Measurements from ENCODE around the gene NUCKS1. TPM values are rescaled to one million over a fixed set of nuclear protein-coding genes. Genes with fewer than 3 reads are reported as not detected.

NUCKS1 gene
- total and polyA plus RNA-seq, 2 donors (not counting 1 experiment from before 2014, with no cell fraction given) = 98.1 to 137 TPM

- Histone ChIP-seq H3K79me2 (ENCODE audit: control insufficient read depth, insufficient read depth, low read length) (peaks cover 94% of the 10 kb centered on the region), H3K27ac (ENCODE audit: insufficient read depth, low read length) (no peak overlapping the region), H3K9ac (ENCODE audit: insufficient read depth, low read length) (no peak overlapping the region), H3K4me2 (ENCODE audit: extremely low read depth, insufficient read depth, low read length) (no peak overlapping the region), H3K4me3 (replicated peaks in 1 of 4; ENCODE audit: control extremely low read depth in 1 of 4, insufficient read depth in 1 of 4, low read depth in 3 of 4, low read length in 4 of 4) (no peak overlapping the region), H2AFZ (ENCODE audit: low read length) (no peak overlapping the region), H3K9me3 (ENCODE audit: control insufficient read depth, insufficient read depth, low read depth, low read length) (no peaks in the 10 kb centered on the region), H3K36me3 (ENCODE audit: control insufficient read depth, insufficient read depth, low read length) (no peaks in the 10 kb centered on the region), H3K27me3 (ENCODE audit: control insufficient read depth, insufficient read depth, low read length) (no peaks in the 10 kb centered on the region), H4K20me1 (ENCODE audit: control insufficient read depth, extremely low read depth, insufficient read depth, low read length) (peaks cover 7% of the 10 kb centered on the region), H3K4me1 (ENCODE audit: control insufficient read depth, extremely low read depth, insufficient read depth, low read length) (no peaks in the 10 kb centered on the region)
- TF ChIP-seq EZH2 (IDR thresholded peaks at IDR 0.05; ENCODE audit: low read length, missing control alignments) = no peak
- no peak for TF ChIP-seq CTCF (conservative IDR thresholded peaks at IDR 0.05 in 1 of 2, IDR thresholded peaks at IDR 0.05 in 1 of 2; ENCODE audit: low read depth in 1 of 2, low read length in 2 of 2)
- DNase-seq (ENCODE audit: low read depth in 2 of 2) = no peak
Measured at GRCh38 chr1:205741681-205742080, 8.3 kb downstream of the NUCKS1 start.

GRCh38 chr1:205739348-205740160, 10.4 kb downstream of the NUCKS1 start:
- Histone ChIP-seq H3K9ac (ENCODE audit: insufficient read depth, low read length) (no peak overlapping the region), H3K4me3 (replicated peaks in 1 of 4; ENCODE audit: control extremely low read depth in 1 of 4, insufficient read depth in 1 of 4, low read depth in 3 of 4, low read length in 4 of 4) (no peak overlapping the region), H2AFZ (ENCODE audit: low read length) (no peak overlapping the region), H3K9me3 (ENCODE audit: control insufficient read depth, insufficient read depth, low read depth, low read length) (no peaks in the 10 kb centered on the region), H3K4me1 (ENCODE audit: control insufficient read depth, extremely low read depth, insufficient read depth, low read length) (no peaks in the 10 kb centered on the region), H3K27me3 (ENCODE audit: control insufficient read depth, insufficient read depth, low read length) (no peaks in the 10 kb centered on the region), H3K79me2 (ENCODE audit: control insufficient read depth, insufficient read depth, low read length) (peaks cover 93% of the 10 kb centered on the region), H3K27ac (ENCODE audit: insufficient read depth, low read length) (no peak overlapping the region), H3K36me3 (ENCODE audit: control insufficient read depth, insufficient read depth, low read length) (no peaks in the 10 kb centered on the region), H3K4me2 (ENCODE audit: extremely low read depth, insufficient read depth, low read length) (no peak overlapping the region), H4K20me1 (ENCODE audit: control insufficient read depth, extremely low read depth, insufficient read depth, low read length) (peaks cover 7% of the 10 kb centered on the region)
- peak; percentile 69 to 93 for DNase-seq (ENCODE audit: low read depth in 2 of 2)
- TF ChIP-seq CTCF (conservative IDR thresholded peaks at IDR 0.05 in 1 of 2, IDR thresholded peaks at IDR 0.05 in 1 of 2; ENCODE audit: low read depth in 1 of 2, low read length in 2 of 2) (peak; percentile 14 to 44), EZH2 (IDR thresholded peaks at IDR 0.05; ENCODE audit: low read length, missing control alignments) (no peak)

- H3K4me1 ChIP-seq (ENCODE audit: control insufficient read depth, extremely low read depth, insufficient read depth, low read length) = peaks cover 2% of the 10 kb centered on the region
- no peaks in the 10 kb centered on the region for H3K36me3 ChIP-seq (ENCODE audit: control insufficient read depth, insufficient read depth, low read length)
- peaks cover 91% of the 10 kb centered on the region for H3K79me2 ChIP-seq (ENCODE audit: control insufficient read depth, insufficient read depth, low read length)
Measured at GRCh38 chr1:205735218-205735617, 14.8 kb downstream of the NUCKS1 start.

More at GRCh38 chr1:205735218-205735617, 14.8 kb downstream of the NUCKS1 start:
- no peak overlapping the region for H3K4me3 ChIP-seq (replicated peaks in 1 of 4; ENCODE audit: control extremely low read depth in 1 of 4, insufficient read depth in 1 of 4, low read depth in 3 of 4, low read length in 4 of 4)
- no peaks in the 10 kb centered on the region for H3K9me3 ChIP-seq (ENCODE audit: control insufficient read depth, insufficient read depth, low read depth, low read length)
- no peak overlapping the region for H3K9ac ChIP-seq (ENCODE audit: insufficient read depth, low read length)
- H3K27ac ChIP-seq (ENCODE audit: insufficient read depth, low read length) = no peak overlapping the region
- H3K27me3 ChIP-seq (ENCODE audit: control insufficient read depth, insufficient read depth, low read length) = no peaks in the 10 kb centered on the region
- peaks cover 4% of the 10 kb centered on the region for H4K20me1 ChIP-seq (ENCODE audit: control insufficient read depth, extremely low read depth, insufficient read depth, low read length)
- H2AFZ ChIP-seq (ENCODE audit: low read length) = no peak overlapping the region
- no peak overlapping the region for H3K4me2 ChIP-seq (ENCODE audit: extremely low read depth, insufficient read depth, low read length)
- DNase-seq (ENCODE audit: low read depth in 2 of 2) = no peak
- TF ChIP-seq EZH2 (IDR thresholded peaks at IDR 0.05; ENCODE audit: low read length, missing control alignments) (no peak), CTCF (conservative IDR thresholded peaks at IDR 0.05 in 1 of 2, IDR thresholded peaks at IDR 0.05 in 1 of 2; ENCODE audit: low read depth in 1 of 2, low read length in 2 of 2) (no peak)

Data from fibroblast of lung (primary cell).